DMS 273 (cell line): ENCODE results near the gene PFDN4.
"Not testable (repeated sequence)": the region's sequence is repeated elsewhere in the genome, so short reads cannot be mapped to it uniquely, and the experiment has no call there.

Experiments
- DNase-seq: peaks from one replicate; lab custom pipeline; 2025; ENCODE audit not compliant: unreplicated experiment; lab: John Stamatoyannopoulos, UW

Gene PFDN4

GRCh38 chr20:54223285-54223684, 15.4 kb downstream of the PFDN4 start:
- DNase-seq = no peak

- no peak for DNase-seq
Observed at GRCh38 chr20:54223751-54224150, 15.9 kb downstream of the PFDN4 start.

- not testable (repeated sequence) for DNase-seq
Observed at GRCh38 chr20:54224642-54225041, 16.8 kb downstream of the PFDN4 start.

- DNase-seq = no peak
Observed at GRCh38 chr20:54227241-54227640, 19.4 kb downstream of the PFDN4 start.

- no peak for DNase-seq
Observed at GRCh38 chr20:54227751-54228150, 19.9 kb downstream of the PFDN4 start.

- DNase-seq = no peak
Observed at GRCh38 chr20:54228841-54229240, 21.0 kb downstream of the PFDN4 start.

- DNase-seq = no peak
Observed at GRCh38 chr20:54229566-54230160, 21.8 kb downstream of the PFDN4 start.

- no peak for DNase-seq
Observed at GRCh38 chr20:54231036-54231435, 23.1 kb downstream of the PFDN4 start.

GRCh38 chr20:54234991-54235390, 27.1 kb downstream of the PFDN4 start:
- peak; percentile 10 for DNase-seq

GRCh38 chr20:54237116-54237943, 29.4 kb downstream of the PFDN4 start:
- DNase-seq = no peak

GRCh38 chr20:54244113-54244512, 36.2 kb downstream of the PFDN4 start:
- DNase-seq = no peak

GRCh38 chr20:54248705-54249104, 40.8 kb downstream of the PFDN4 start:
- not testable (repeated sequence) for DNase-seq

GRCh38 chr20:54250691-54251090, 42.8 kb downstream of the PFDN4 start:
- peak; percentile 73 for DNase-seq

- peak; percentile 77 for DNase-seq
Observed at GRCh38 chr20:54251096-54251495, 43.2 kb downstream of the PFDN4 start.

- no peak for DNase-seq
Observed at GRCh38 chr20:54254596-54254995, 46.7 kb downstream of the PFDN4 start.

GRCh38 chr20:54255157-54255556, 47.3 kb downstream of the PFDN4 start:
- no peak for DNase-seq

GRCh38 chr20:54256202-54256601, 48.3 kb downstream of the PFDN4 start:
- no peak for DNase-seq

GRCh38 chr20:54257071-54257816, 49.4 kb downstream of the PFDN4 start:
- no peak for DNase-seq

GRCh38 chr20:54260116-54260515, 52.2 kb downstream of the PFDN4 start:
- DNase-seq = no peak

- no peak for DNase-seq
Observed at GRCh38 chr20:54262671-54263070, 54.8 kb downstream of the PFDN4 start.

- DNase-seq = no peak
Observed at GRCh38 chr20:54263116-54263690, 55.3 kb downstream of the PFDN4 start.
